A549 (cell line): ENCODE data around the gene GDF7.

ENCODE experiments used
- BHLHE40 ChIP-seq: IDR thresholded peaks from 2 replicates; pipeline ENCODE4 v1.6.1; 2012; ENCODE audit warnings: low read depth, low read length, inconsistent platforms
- CEBPB ChIP-seq, 2 experiments: fragments of >200 bp in 1 of 2; sonication (Bioruptor Twin) in 1 of 2; formaldehyde crosslinking in 1 of 2; IDR thresholded peaks; 2 replicates each; pipeline ENCODE4 v1.6.1; 2012 to 2016
- CTCF ChIP-seq: fragments of >200 bp; sonication (Bioruptor Twin); formaldehyde crosslinking; IDR thresholded peaks from 3 replicates; pipeline ENCODE4 v1.5.1; 2016
- ESRRA ChIP-seq: fragments of 150-350 bp; IDR thresholded peaks from 2 replicates; pipeline ENCODE4 v1.6.1; 2014; ENCODE audit warnings: mild to moderate bottlenecking, low read length, borderline replicate concordance
- JUN ChIP-seq, 2 experiments: fragments of >200 bp; sonication (Bioruptor Twin); formaldehyde crosslinking; IDR thresholded peaks; 2 replicates in 1 of 2; 3 replicates in 1 of 2; pipeline ENCODE4 v1.6.1; 2016 to 2017
- JUNB ChIP-seq: fragments of >200 bp; sonication (Bioruptor Twin); formaldehyde crosslinking; IDR thresholded peaks from 2 replicates; pipeline ENCODE4 v1.6.1; 2016
- PBX3 ChIP-seq: IDR thresholded peaks from 2 replicates; pipeline ENCODE4 v1.6.1; 2012
- SMC3 ChIP-seq: fragments of >200 bp; sonication (Bioruptor Twin); formaldehyde crosslinking; IDR thresholded peaks from 3 replicates; pipeline ENCODE4 v1.6.1; 2018; ENCODE audit warnings: inconsistent platforms
- TF ChIP-seq, protein P1 (sequence below): IDR thresholded peaks from 2 replicates; pipeline ENCODE4 v1.6.1; 2012
- TF ChIP-seq, protein P2 (sequence below): fragments of 250-450 bp; sonication (Bioruptor Pico); IDR thresholded peaks from 2 replicates; pipeline ENCODE4 v1.5.0; 2020; ENCODE audit warnings: low read depth, mild to moderate bottlenecking, moderate library complexity

- no peak for TF ChIP-seq CTCF
- TF ChIP-seq, protein P1, sequence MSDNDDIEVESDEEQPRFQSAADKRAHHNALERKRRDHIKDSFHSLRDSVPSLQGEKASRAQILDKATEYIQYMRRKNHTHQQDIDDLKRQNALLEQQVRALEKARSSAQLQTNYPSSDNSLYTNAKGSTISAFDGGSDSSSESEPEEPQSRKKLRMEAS, result no peak
- no peak for TF ChIP-seq SMC3
- TF ChIP-seq BHLHE40, result no peak
- no peak for TF ChIP-seq CEBPB (IDR thresholded peaks at IDR 0.05)
- no peak for TF ChIP-seq JUN (IDR thresholded peaks at IDR 0.05)
- TF ChIP-seq, protein P2, sequence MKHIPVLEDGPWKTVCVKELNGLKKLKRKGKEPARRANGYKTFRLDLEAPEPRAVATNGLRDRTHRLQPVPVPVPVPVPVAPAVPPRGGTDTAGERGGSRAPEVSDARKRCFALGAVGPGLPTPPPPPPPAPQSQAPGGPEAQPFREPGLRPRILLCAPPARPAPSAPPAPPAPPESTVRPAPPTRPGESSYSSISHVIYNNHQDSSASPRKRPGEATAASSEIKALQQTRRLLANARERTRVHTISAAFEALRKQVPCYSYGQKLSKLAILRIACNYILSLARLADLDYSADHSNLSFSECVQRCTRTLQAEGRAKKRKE (CRISPR knock-in tag), result no peak
- TF ChIP-seq ESRRA, result no peak
- no peak for TF ChIP-seq JUNB
- no peak for TF ChIP-seq PBX3
Measured at GRCh38 chr2:20648206-20648605, 18.7 kb upstream of the GDF7 start.
